DOHH2 (cell line): ENCODE data around the gene KIAA1614.

Experiments used
- H3F3A ChIP-seq: fragments of 200-600 bp; sonication (generic), shearing (Covaris generic); 2 replicates; pipeline ENCODE4 v1.6.0; 2016; ENCODE audit warnings: antibody characterized with exemption, mild to moderate bottlenecking; ENCODE audit not compliant: control insufficient read depth, insufficient read depth
- H3K27ac ChIP-seq: fragments of 200-600 bp; sonication (generic); 2 replicates; pipeline ENCODE4 v1.5.1; 2014; ENCODE audit warnings: low read depth, mild to moderate bottlenecking, low read length, moderate library complexity
- H3K27me3 ChIP-seq: fragments of 200-600 bp; sonication (generic); 2 replicates; pipeline ENCODE4 v1.6.1; 2014; ENCODE audit warnings: mild to moderate bottlenecking, low read length, mixed read lengths; ENCODE audit not compliant: control insufficient read depth
- H3K36me3 ChIP-seq: fragments of 200-600 bp; sonication (generic); 2 replicates; pipeline ENCODE4 v1.6.1; 2014; ENCODE audit warnings: mild to moderate bottlenecking, low read length, moderate library complexity, mixed read lengths; ENCODE audit not compliant: control insufficient read depth
- H3K4me1 ChIP-seq: fragments of 200-600 bp; sonication (generic); 2 replicates; pipeline ENCODE4 v1.6.1; 2014; ENCODE audit warnings: mild to moderate bottlenecking, low read length, mixed read lengths; ENCODE audit not compliant: control insufficient read depth
- H3K4me2 ChIP-seq: fragments of 200-600 bp; sonication (generic); 2 replicates; pipeline ENCODE4 v1.6.0; 2014; ENCODE audit warnings: mild to moderate bottlenecking, low read length, moderate library complexity
- H3K4me3 ChIP-seq: fragments of 200-600 bp; sonication (generic); 2 replicates; pipeline ENCODE4 v1.5.1; 2014; ENCODE audit warnings: mild to moderate bottlenecking, low read length, mixed read lengths
- H3K79me2 ChIP-seq: fragments of 200-600 bp; sonication (generic); 2 replicates; pipeline ENCODE4 v1.6.1; 2014; ENCODE audit warnings: mild to moderate bottlenecking, low read length, mixed read lengths; ENCODE audit not compliant: control insufficient read depth
- H3K9me2 ChIP-seq: fragments of 200-600 bp; sonication (generic); replicated peaks from 2 replicates; pipeline ENCODE4 v1.6.1; 2014; ENCODE audit warnings: mild to moderate bottlenecking, low read length, mixed read lengths; ENCODE audit not compliant: control insufficient read depth
- H3K9me3 ChIP-seq: fragments of 200-600 bp; sonication (generic); 2 replicates; pipeline ENCODE4 v1.6.1; 2014; ENCODE audit warnings: antibody characterized with exemption, low read length, mixed read lengths; ENCODE audit not compliant: control insufficient read depth, insufficient read depth
- H4K20me1 ChIP-seq: fragments of 200-600 bp; sonication (generic); 2 replicates; pipeline ENCODE4 v1.6.0; 2014; ENCODE audit warnings: low read depth, mild to moderate bottlenecking, antibody characterized with exemption, low read length, moderate library complexity; ENCODE audit not compliant: control insufficient read depth, insufficient read depth
- CTCF ChIP-seq: fragments of 200-600 bp; sonication (generic); IDR thresholded peaks from one replicate; pipeline ENCODE4 v1.5.1; 2014; ENCODE audit warnings: antibody characterized with exemption, mild to moderate bottlenecking, low read depth, low read length; ENCODE audit not compliant: poor library complexity, severe bottlenecking
- EZH2phosphoT487 ChIP-seq: fragments of 200-600 bp; sonication (generic); IDR thresholded peaks from 2 replicates; pipeline ENCODE4 v1.6.1; 2017; ENCODE audit warnings: borderline replicate concordance, mild to moderate bottlenecking, antibody characterized with exemption, low read length, moderate library complexity, mixed read lengths

KIAA1614 gene

DNA sequence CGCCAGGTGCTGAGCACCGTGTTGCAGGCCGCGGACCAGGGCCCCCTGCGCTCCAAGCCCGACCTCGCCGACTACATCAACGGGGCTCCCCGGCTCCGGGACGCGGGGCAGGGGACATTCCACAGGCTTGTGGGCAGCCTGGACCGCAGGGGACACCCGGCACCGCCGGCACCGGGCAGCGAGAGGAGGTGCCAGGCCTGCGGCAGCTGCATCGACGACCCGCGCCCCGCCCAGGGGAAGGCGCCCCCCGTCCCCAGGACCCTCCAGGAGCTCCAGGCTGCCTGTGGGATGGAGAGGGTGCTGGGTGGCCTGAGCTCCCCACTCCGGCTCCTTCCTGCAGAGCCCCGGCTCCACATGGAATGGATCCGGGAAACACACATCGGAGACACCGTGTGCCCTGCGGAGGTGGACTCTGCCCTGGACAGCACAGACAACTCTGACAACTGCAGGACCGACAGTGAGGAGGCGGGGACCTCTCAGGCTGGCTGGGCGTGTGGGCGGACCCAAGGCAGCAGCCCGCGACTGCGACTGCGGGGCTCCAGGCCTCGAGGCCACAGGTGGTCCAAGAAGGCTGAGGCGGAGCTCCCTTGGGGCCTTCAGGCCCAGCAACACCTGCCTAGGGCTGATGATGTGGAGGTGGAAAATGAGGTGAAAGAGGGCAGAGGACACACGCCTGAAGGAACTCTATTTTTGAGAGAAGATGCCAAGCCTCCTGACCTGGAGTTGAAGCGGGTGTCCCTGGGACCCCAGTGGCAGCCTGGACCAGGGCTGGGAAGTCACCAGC is 22.8 kb downstream of the KIAA1614 start:
- no peaks in the 10 kb centered on the region for H3K79me2 ChIP-seq
- no peaks in the 10 kb centered on the region for H3K9me3 ChIP-seq
- peaks cover 26% of the 10 kb centered on the region for H3K4me1 ChIP-seq
- no peak overlapping the region for H3K27ac ChIP-seq
- TF ChIP-seq EZH2phosphoT487 = no peak
- no peak for TF ChIP-seq CTCF
- H3F3A ChIP-seq = no peaks in the 10 kb centered on the region
- H3K27me3 ChIP-seq = peaks cover 13% of the 10 kb centered on the region
- H4K20me1 ChIP-seq = peaks cover 3% of the 10 kb centered on the region; the same call in 1 of the 2 replicates
- H3K4me3 ChIP-seq = no peak overlapping the region
- no peaks in the 10 kb centered on the region for H3K9me2 ChIP-seq
- H3K4me2 ChIP-seq = peak overlapping the region; percentile 19; the same call in 1 of the 2 replicates
- H3K36me3 ChIP-seq = no peaks in the 10 kb centered on the region

GRCh38 chr1:180936110-180937011 is 23.7 kb downstream of the KIAA1614 start:
- Histone ChIP-seq H3K27ac (no peak overlapping the region), H3K4me2 (peak overlapping the region; percentile 19; the same call in 1 of the 2 replicates), H3K9me3 (no peaks in the 10 kb centered on the region), H3K79me2 (no peaks in the 10 kb centered on the region), H3K4me1 (peaks cover 26% of the 10 kb centered on the region), H3K4me3 (no peak overlapping the region), H3K9me2 (no peaks in the 10 kb centered on the region), H3F3A (no peaks in the 10 kb centered on the region), H3K36me3 (no peaks in the 10 kb centered on the region), H4K20me1 (peaks cover 3% of the 10 kb centered on the region; the same call in 1 of the 2 replicates), H3K27me3 (peaks cover 13% of the 10 kb centered on the region)
- TF ChIP-seq CTCF = no peak
- TF ChIP-seq EZH2phosphoT487 = no peak

DNA sequence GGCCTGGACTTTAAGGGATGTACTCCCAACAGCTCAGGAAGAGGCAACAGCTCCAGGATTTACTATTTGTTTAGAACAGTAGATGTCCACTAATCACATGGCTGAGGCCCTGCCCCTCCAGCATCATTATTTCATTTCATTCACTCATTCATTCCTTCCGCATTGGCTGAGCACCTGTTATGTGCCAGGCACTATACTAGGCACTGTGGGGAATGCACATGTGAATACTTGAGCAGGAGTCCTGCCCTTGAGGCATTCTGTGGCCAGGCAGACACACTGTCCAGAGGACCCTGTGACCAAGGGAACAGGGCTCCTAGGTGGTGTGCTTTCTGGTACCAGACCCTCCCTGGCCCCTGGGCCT is 24.3 kb downstream of the KIAA1614 start:
- Histone ChIP-seq H3K36me3 (no peaks in the 10 kb centered on the region), H3K9me2 (no peaks in the 10 kb centered on the region), H4K20me1 (peaks cover 3% of the 10 kb centered on the region; the same call in 1 of the 2 replicates), H3K9me3 (no peaks in the 10 kb centered on the region), H3K79me2 (no peaks in the 10 kb centered on the region), H3F3A (no peaks in the 10 kb centered on the region), H3K4me3 (no peak overlapping the region), H3K4me2 (no peak overlapping the region), H3K27ac (no peak overlapping the region), H3K4me1 (peaks cover 26% of the 10 kb centered on the region), H3K27me3 (peaks cover 13% of the 10 kb centered on the region)
- TF ChIP-seq CTCF (no peak), EZH2phosphoT487 (no peak)
